ENCODE data around the gene PER3. TPM values are rescaled to one million over a fixed set of nuclear protein-coding genes. Genes with fewer than 3 reads are reported as not detected.

Gene PER3
- total RNA-seq, result 1 to 10 TPM; 5.5 to 5.7 TPM
- 1 to 10 TPM; 2.8 to 3.5 (median 3.3) TPM for polyA plus RNA-seq
- total RNA-seq, result 7.3 to 13.5 (median 9.7) reads per million in 6 experiments

DNA sequence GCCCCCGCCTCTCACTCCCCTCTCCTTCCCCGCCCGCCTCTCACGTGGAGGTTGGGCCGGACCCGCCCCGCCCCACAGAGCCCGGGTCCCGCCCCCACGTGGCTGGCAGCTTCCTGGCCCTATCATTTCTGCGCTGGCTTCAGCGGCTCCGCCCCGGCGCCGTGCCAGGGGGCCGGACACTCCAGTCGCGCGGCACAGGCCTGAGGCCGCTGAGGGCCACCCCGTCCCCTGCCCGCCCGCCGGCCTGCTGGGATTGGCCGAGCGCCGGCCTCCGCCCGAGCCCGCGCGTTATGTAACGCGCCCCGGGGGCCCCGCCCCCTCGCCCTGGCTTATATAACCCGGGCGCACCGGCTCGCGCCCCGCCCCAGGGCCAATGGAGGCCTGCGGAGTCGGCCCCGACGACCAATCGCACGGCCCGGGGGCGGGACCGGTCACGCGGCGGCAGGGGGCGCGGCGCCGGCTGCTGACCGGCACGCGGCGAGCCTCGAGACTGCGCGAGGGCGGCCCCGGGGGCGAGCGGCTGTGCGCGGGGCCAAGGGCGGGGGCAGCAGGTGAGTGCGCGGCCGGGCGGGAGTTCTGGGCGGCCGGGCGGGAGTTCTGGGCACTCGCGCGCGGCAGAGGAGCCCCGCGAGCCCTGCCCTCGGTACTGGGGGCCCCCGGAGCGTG lies at the start of gene PER3:
TSS of gene PER3 (plus strand) at position 466 of the 666 bp plus-strand sequence. CDS start 587 bp downstream, outside the sequence.
- Mint-ChIP-seq H3K36me3 (peaks cover 0 to 24% (median 17%) of the 10 kb centered on the region in 3 donors), H3K9me3 (no peaks in the 10 kb centered on the region), H3K4me1 (peaks cover 12 to 38% (median 27%) of the 10 kb centered on the region in 4 donors), H3K27ac (peak within 1 kb of the TSS in 9 of 10 donors; percentile 35 to 92 (median 86)), H3K27me3 (no peaks in the 10 kb centered on the region), H3K4me3 (peak within 1 kb of the TSS; percentile 66 to 86 (median 80))
- ATAC-seq (peak; percentile 87 to 91), DNase-seq (peak; percentile 84 to 97 (median 92))
- POLR2A ChIA-PET, result interaction anchor here (1.0 to 1.3 kb wide), 3 partner anchors 10 to 12 kb away, joined by 3 to 5 read pairs (median 5); partner anchors contain the start of gene VAMP3

DNA sequence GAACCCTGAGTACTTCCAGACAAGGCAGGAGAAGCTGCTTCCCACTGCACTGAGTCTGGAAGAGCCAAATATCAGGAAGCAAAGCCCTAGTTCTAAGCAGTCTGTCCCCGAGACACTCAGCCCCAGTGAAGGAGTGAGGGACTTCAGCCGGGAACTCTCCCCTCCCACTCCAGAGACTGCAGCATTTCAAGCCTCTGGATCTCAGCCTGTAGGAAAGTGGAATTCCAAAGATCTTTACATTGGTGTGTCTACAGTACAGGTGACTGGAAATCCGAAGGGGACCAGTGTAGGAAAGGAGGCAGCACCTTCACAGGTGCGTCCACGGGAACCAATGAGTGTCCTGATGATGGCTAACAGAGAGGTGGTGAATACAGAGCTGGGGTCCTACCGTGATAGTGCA lies 46.0 kb upstream of the PER3 start:
- no peak for DNase-seq
- POLR2A ChIA-PET, result no interaction called here
- no peak overlapping the region for H3K27ac Mint-ChIP-seq
- H3K9me3 Mint-ChIP-seq, result peaks cover 0 to 2% (median 0%) of the 10 kb centered on the region in 9 donors
- no peak overlapping the region for H3K4me3 Mint-ChIP-seq
- no peaks in the 10 kb centered on the region for H3K4me1 Mint-ChIP-seq
- H3K36me3 Mint-ChIP-seq, result peaks cover 0 to 4% (median 0%) of the 10 kb centered on the region in 3 donors
- ATAC-seq, result no peak
- peaks cover 0 to 18% (median 5%) of the 10 kb centered on the region in 5 donors for H3K27me3 Mint-ChIP-seq

DNA sequence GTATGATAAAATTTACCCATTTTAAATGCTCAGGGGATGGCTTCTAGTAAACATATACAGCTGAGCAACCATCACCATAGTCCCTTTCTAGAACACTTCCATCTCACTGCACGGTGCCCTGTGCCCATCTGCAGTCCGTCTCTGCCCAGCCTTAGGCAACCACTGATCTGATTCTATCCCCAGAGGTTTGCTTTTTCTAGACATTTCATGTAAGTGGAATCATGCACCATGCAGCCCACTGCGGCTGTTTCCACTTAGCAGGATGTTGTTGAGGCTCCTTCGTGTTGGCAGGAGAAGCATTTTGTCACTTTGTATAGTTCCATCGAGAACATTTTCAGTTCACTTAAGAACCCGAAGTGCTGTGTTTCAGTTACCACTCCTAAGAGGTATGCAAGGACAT lies 40.7 kb upstream of the PER3 start:
- POLR2A ChIA-PET, result no interaction called here
- H3K4me3 Mint-ChIP-seq, result no peak overlapping the region
- ATAC-seq, result no peak
- DNase-seq, result no peak
- no peak overlapping the region for H3K27ac Mint-ChIP-seq
- peaks cover 0 to 2% (median 0%) of the 10 kb centered on the region in 9 donors for H3K9me3 Mint-ChIP-seq
- peaks cover 0 to 4% (median 0%) of the 10 kb centered on the region in 3 donors for H3K36me3 Mint-ChIP-seq
- H3K4me1 Mint-ChIP-seq, result no peaks in the 10 kb centered on the region
- H3K27me3 Mint-ChIP-seq, result peaks cover 0 to 8% (median 4%) of the 10 kb centered on the region in 5 donors

DNA sequence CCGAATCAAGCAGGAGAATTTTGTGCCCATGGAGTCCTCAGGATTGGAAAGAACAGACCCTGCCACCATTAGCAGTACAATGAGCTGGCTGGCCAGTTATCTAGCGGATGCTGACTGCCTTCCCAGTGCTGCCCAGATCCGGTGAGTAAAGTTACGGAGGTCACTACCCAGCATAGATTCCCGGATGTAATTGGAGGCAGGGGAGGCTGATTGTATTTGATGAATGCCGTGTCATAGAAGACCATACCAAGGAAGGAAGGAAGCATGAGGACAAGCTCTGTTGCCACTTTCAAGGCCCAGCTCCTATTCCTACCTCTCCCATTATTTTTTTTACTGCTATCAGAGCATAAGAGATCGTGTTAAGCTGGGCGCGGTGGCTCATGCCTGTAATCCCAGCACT lies 39.2 kb upstream of the PER3 start:
- Mint-ChIP-seq H3K9me3 (no peaks in the 10 kb centered on the region), H3K27ac (peak overlapping the region in 1 of 10 donors; percentile 4), H3K27me3 (peaks cover 0 to 8% (median 4%) of the 10 kb centered on the region in 5 donors), H3K36me3 (no peaks in the 10 kb centered on the region), H3K4me3 (no peak overlapping the region), H3K4me1 (peaks cover 0 to 5% (median 0%) of the 10 kb centered on the region in 4 donors)
- DNase-seq, result no peak
- POLR2A ChIA-PET, result no interaction called here
- no peak for ATAC-seq

DNA sequence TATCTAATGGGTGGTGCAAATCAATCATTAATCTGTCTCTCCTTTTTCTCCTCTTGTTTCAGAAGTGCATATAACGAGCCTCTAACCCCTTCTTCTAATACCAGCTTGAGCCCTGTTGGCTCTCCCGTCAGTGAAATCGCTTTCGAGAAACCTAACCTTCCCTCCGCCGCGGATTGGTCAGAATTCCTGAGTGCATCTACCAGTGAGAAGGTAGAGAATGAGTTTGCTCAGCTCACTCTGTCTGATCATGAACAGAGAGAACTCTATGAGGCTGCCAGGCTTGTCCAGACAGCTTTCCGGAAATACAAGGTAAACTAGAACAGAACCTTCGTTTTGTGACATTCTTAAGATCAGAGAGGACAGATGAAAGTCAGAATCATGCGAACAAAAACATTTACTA lies 38.3 kb upstream of the PER3 start:
- H3K27ac Mint-ChIP-seq, result peak overlapping the region in 1 of 10 donors; percentile 3
- H3K36me3 Mint-ChIP-seq, result no peaks in the 10 kb centered on the region
- H3K9me3 Mint-ChIP-seq, result no peaks in the 10 kb centered on the region
- no peak overlapping the region for H3K4me3 Mint-ChIP-seq
- H3K4me1 Mint-ChIP-seq, result peaks cover 0 to 5% (median 0%) of the 10 kb centered on the region in 4 donors
- DNase-seq (no peak), ATAC-seq (no peak)
- POLR2A ChIA-PET, result no interaction called here
- H3K27me3 Mint-ChIP-seq, result peaks cover 1 to 8% (median 4%) of the 10 kb centered on the region in 5 donors

DNA sequence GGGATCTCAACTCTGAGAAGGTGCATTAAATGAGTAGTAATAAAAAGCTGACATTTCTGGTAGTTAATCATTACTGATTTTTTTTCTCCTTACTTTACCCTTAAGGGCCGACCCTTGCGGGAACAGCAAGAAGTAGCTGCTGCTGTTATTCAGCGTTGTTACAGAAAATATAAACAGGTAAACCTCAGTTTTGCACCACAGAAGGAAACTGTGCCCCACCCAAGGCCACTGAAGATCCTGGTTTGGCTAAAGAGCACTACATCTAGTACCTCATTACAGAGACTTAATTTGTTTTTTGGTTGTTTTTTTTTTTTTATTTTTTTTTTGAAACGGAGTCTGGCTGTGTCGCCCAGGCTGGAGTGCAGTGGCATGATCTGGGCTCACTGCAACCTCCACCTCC lies 36.5 kb upstream of the PER3 start:
- Mint-ChIP-seq H3K27me3 (peaks cover 1 to 8% (median 4%) of the 10 kb centered on the region in 5 donors), H3K27ac (no peak overlapping the region), H3K4me3 (no peak overlapping the region), H3K36me3 (no peaks in the 10 kb centered on the region), H3K9me3 (no peaks in the 10 kb centered on the region), H3K4me1 (peaks cover 4 to 14% (median 12%) of the 10 kb centered on the region in 4 donors)
- DNase-seq, result no peak
- POLR2A ChIA-PET, result no interaction called here
- no peak for ATAC-seq

DNA sequence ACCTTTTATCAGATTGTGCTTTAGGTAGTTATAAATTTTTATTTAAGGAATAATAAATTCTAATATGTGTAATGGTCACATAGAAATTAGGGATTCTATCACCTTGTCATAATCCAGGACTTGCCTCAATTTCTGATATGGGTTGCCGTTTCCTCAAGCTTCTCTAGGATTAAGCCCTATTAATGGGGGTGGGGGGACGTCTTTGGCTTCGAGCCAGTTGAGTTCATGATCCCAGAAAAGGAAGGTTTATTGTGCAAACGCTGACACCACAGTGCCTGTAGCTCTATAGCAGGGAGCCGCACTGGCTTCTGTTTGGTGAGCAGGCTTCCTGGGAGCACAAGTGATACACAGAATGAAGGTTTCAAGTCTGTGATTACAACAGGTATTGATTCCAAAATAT lies 35.0 kb upstream of the PER3 start:
- POLR2A ChIA-PET, result no interaction called here
- no peaks in the 10 kb centered on the region for H3K9me3 Mint-ChIP-seq
- H3K27me3 Mint-ChIP-seq, result peaks cover 1 to 8% (median 6%) of the 10 kb centered on the region in 5 donors
- no peak overlapping the region for H3K4me3 Mint-ChIP-seq
- H3K27ac Mint-ChIP-seq, result no peak overlapping the region
- H3K36me3 Mint-ChIP-seq, result no peaks in the 10 kb centered on the region
- no peak for ATAC-seq
- DNase-seq, result no peak
- peaks cover 4 to 29% (median 23%) of the 10 kb centered on the region in 4 donors for H3K4me1 Mint-ChIP-seq

DNA sequence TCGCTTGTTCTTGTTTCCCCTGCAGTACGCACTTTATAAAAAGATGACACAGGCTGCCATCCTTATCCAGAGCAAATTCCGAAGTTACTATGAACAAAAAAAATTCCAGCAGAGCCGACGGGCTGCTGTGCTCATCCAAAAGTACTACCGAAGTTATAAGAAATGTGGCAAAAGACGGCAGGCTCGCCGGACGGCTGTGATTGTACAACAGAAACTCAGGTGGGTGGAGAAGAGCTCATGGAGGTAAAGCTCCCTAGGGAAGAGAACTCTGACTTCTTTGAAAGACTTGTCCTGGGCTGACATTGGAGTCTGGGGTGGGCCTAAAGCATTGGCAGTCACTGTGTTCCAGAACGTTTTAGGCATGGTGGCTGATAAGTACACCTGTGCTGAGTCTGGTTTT lies 32.9 kb upstream of the PER3 start:
- no peaks in the 10 kb centered on the region for H3K9me3 Mint-ChIP-seq
- no peak for DNase-seq

DNA sequence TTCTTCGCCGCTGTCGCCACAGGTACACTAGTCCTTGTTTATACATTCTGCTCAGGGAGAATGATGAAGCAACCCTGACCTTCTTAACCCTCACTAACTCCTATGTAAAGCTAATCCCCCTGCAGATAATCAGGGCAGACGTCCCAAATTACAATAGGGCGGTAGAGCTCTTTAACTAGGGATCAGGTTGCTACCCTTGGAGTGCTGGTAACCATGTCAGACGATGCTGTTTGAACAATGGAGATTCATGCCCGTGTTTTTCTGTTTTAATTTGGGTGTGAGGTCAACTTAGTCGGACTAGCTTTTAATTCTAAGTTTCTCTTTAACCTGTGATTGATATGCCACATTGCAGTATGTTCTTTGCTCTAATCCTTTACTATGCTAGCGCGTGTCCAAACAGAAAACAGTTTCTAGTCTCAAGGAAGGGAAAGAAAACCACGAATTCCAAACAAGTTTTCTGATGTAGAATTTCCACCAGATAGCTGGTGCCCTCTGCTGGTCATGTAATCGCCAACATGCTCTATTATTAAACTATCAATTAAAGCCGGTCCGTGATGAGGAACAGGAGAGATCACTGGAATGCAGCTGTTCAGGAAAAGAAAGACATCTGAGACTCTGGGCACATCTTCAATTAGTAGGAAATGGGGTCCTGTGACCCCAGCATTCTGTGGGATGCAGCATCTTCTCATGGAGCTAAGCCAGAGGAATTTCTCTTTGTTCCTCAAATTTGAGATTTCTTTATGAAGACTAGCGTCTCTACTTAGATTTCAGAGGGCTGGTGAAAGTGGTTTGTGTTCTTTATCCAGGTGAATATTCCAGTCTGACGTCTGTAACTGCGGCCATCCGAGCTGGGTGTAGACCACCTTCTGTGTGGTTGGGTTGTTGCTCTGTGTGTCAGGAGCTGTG lies 31.3 kb upstream of the PER3 start:
- peak in 9 of 10 donors; percentile 16 to 49 (median 31) for DNase-seq
- H3K27ac Mint-ChIP-seq, result peak overlapping the region in 1 of 10 donors; percentile 6
- H3K4me1 Mint-ChIP-seq, result peaks cover 4 to 33% (median 24%) of the 10 kb centered on the region in 4 donors
- H3K4me3 Mint-ChIP-seq, result peak overlapping the region in 8 of 10 donors; percentile 34 to 76 (median 54)
- peak in 1 of 2 donors; percentile 68 for ATAC-seq
- no peaks in the 10 kb centered on the region for H3K9me3 Mint-ChIP-seq
- H3K36me3 Mint-ChIP-seq, result no peaks in the 10 kb centered on the region
- peaks cover 0 to 7% (median 1%) of the 10 kb centered on the region in 5 donors for H3K27me3 Mint-ChIP-seq
- POLR2A ChIA-PET, result interaction anchor here (1.1 to 2.1 kb wide), 3 partner anchors 19 to 86 kb away, joined by 3 to 7 read pairs (median 5); partner anchors contain the start of gene VAMP3

More for the DNA sequence above, 32.9 kb upstream of the PER3 start:
- H3K36me3 Mint-ChIP-seq, result no peaks in the 10 kb centered on the region
- POLR2A ChIA-PET, result no interaction called here
- H3K4me1 Mint-ChIP-seq, result peaks cover 4 to 33% (median 24%) of the 10 kb centered on the region in 4 donors
- peaks cover 0 to 7% (median 1%) of the 10 kb centered on the region in 5 donors for H3K27me3 Mint-ChIP-seq
- H3K4me3 Mint-ChIP-seq, result no peak overlapping the region
- ATAC-seq, result no peak
- peak overlapping the region in 1 of 10 donors; percentile 51 for H3K27ac Mint-ChIP-seq

DNA sequence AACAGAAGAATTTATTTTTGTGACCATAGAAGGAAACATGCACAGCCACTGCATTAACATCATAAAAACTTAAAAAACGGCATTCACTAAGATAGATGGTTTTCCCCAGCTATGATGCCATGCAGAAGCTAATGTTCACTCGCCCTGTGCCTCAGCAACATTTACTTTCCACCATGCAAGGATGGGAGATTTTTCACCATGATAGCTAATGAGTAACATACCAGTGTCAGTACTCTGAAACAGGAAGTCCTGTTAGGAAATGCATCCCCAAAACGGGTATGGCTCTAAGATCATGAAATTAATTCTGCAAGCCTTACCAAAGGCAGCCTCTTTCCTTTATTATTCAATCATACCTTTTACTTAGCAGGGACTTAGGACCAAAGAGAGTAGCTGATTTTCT lies 30.4 kb upstream of the PER3 start:
- ATAC-seq, result no peak
- POLR2A ChIA-PET, result interaction anchor here (2.1 kb wide), 1 partner anchor 87 kb away, joined by 7 read pairs; no protein-coding TSS in a partner anchor
- DNase-seq, result no peak
- no peaks in the 10 kb centered on the region for H3K9me3 Mint-ChIP-seq
- H3K27me3 Mint-ChIP-seq, result peaks cover 0 to 7% (median 1%) of the 10 kb centered on the region in 5 donors
- no peaks in the 10 kb centered on the region for H3K36me3 Mint-ChIP-seq
- peak overlapping the region in 2 of 10 donors; percentile 11 to 41 for H3K4me3 Mint-ChIP-seq
- peaks cover 4 to 30% (median 24%) of the 10 kb centered on the region in 4 donors for H3K4me1 Mint-ChIP-seq
- no peak overlapping the region for H3K27ac Mint-ChIP-seq

DNA sequence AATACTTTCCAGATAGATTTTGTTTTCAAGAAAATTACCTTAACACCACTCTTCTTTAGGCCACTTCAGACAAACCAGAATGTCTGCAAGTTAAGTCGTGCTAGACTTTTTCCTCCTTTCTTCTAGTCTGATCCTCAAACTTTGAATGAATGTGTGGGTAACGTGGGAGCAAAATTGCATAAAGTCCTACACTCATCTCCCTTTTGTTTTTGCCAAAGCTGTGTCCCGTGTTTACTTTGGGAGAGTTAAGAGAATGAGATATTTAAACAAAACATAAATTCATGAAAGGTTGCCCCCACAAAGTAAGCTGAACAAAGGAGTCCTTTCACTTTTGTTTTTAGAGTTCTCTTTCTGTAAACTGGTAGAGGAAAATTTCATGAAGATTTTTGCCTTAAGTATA lies 29.9 kb upstream of the PER3 start:
- H3K36me3 Mint-ChIP-seq, result no peaks in the 10 kb centered on the region
- no peak for DNase-seq
- H3K9me3 Mint-ChIP-seq, result no peaks in the 10 kb centered on the region
- POLR2A ChIA-PET, result interaction anchor here (2.1 kb wide), 1 partner anchor 87 kb away, joined by 7 read pairs; no protein-coding TSS in a partner anchor
- H3K27me3 Mint-ChIP-seq, result peaks cover 0 to 7% (median 1%) of the 10 kb centered on the region in 5 donors
- H3K4me3 Mint-ChIP-seq, result peak overlapping the region in 3 of 10 donors; percentile 7 to 41 (median 11)
- peaks cover 4 to 28% (median 24%) of the 10 kb centered on the region in 4 donors for H3K4me1 Mint-ChIP-seq
- no peak for ATAC-seq
- H3K27ac Mint-ChIP-seq, result peak overlapping the region in 1 of 10 donors; percentile 45

DNA sequence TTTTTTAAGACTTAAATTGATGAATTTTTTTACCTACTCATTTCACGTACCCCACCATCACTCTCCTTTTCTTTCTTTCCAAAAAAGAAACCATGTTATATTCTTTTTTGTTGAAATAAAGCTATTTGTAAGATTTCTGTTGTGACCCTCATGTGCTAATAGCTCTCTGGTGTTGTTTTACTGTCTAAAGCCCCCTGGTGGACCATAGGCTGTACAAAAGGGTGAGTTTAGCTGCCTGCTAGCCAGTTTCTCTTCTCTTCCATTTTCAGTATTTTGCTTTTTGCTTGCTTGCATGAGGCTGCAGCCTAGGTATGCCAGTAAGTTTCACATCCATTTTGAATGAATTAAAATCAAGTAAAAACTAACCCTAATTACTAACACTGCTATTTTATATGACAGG lies 28.6 kb upstream of the PER3 start:
- Mint-ChIP-seq H3K4me3 (no peak overlapping the region), H3K36me3 (no peaks in the 10 kb centered on the region), H3K9me3 (no peaks in the 10 kb centered on the region), H3K27ac (no peak overlapping the region), H3K27me3 (peaks cover 0 to 7% (median 1%) of the 10 kb centered on the region in 5 donors), H3K4me1 (peaks cover 4 to 28% (median 24%) of the 10 kb centered on the region in 4 donors)
- POLR2A ChIA-PET, result no interaction called here
- DNase-seq, result no peak
- ATAC-seq, result no peak

Data from naive thymus-derived CD8-positive, alpha-beta T cell (primary cell).